HG02588 (cell line): ENCODE measurements around the gene SHCBP1L.

ENCODE experiments used
- ATAC-seq: cut with Tn5 transposase; IDR thresholded peaks from one replicate; pipeline ENCODE4 v1.9.1; 2021; ENCODE audit warnings: mild to moderate bottlenecking, moderate library complexity; ENCODE audit not compliant: unreplicated experiment

Gene SHCBP1L

DNA sequence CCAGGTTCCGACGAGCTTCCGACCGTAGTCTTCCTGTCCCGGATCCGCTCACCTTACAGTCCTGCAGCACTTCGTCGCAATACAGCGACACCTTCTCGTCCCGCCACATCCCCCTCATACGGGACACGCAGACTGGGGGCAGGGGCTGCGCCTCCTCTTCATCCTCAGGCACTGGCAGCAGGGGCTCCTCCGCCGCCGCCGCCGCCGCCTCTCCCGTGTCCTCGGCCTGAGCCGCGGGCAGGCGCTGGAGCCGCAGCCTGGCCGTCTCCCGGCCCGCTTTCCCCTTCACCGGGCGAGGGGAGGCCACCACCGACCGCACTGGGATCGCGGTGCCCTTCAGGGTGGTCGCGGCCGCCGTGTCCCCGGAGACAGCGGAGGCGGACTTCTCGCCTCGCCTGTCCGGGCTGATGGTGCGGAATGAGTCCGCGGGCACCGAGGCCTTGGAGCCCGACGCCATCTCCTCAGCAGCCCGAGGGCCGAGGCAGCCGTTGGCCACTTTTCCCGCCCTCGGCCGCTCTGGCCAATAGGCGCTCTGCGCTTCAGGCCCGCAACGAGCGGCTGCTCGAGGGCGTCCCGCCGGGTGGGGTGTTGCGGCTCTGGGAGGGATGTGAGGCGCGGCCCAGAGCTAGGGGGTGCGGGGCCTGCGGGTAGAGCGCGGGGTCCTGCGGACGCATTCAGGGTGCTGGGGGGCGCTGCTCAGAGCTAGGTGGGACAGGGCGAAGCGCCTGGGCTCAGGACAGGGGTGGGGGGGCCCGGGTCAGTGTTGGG is at the start of gene SHCBP1L:
SHCBP1L (minus strand) TSS at position 490 of the 768 bp plus-strand sequence; CDS start at position 457, 33 bp downstream.
- no peak for ATAC-seq

DNA sequence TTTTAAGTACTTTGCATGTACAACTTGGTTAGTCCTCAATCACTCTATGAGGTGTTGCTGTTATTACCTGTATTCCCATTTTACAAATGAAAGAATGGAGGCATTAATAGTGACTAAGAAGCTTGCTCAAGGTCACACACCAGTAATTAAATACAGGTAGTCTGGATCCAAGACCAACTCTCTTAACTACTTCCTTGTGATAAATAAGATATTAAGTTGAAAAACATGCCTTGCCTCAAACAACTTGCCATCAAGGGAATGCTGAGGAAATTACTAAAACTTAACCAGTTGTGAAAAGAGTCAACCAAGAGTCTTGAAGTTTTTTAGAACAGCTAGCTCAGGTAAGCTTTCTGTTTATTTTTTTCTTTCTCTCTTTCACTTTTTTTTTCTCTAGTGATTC is 49.3 kb upstream of the SHCBP1L start:
- ATAC-seq = no peak

DNA sequence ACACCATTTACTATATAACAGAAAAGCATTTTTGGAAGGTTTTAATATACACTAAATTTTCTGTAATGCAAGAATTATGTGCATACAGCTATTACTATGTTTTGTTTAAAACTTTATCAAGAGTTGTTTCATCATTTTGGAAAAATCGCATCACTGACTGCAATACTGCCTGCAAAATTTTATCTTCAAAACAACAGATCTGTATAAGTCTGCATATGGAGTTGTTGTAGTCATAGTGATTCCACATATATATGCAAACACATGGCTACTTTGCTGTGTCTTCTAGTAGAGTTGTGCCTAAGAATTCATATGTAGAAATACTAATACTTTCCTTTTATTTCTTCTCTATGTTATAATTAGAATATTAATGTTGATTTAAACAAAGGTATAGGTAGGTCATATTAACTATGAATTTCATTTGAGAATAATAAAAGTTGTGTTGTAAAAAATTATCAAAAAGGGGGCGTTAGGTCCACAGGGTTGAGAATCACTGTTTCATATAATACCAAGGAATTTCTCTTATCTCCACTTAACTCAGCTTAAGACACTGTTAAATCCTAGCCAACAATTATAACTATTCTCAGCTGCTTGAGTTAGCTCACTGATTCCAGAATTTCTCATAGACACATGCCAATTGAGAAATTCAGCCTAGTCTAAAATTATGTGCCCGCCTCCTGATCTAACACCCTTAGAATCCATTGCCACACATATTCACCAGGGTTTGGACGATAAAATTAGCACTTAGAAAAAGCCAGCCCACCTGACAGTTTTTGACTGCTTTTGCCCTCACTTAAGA is 47.4 kb upstream of the SHCBP1L start:
- ATAC-seq = no peak

DNA sequence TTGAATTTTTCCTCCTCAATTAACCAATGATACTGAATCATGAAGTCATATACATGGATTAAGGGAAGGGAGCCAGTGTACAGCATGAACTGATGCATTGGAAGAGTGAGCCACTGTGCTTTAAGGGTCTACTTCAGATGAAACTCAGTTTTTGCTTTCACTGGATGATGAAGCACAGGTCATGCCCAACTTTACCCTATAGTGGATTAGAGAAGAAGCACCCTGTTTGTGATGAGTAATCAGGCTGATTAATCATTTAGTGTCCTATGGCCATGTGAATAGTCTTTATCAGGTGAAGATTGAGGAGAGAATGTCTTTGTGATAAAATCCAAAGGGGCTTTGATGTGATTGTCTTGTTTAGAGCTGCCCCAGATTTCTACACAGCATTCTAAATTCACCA is 45.5 kb upstream of the SHCBP1L start:
- ATAC-seq = no peak

DNA sequence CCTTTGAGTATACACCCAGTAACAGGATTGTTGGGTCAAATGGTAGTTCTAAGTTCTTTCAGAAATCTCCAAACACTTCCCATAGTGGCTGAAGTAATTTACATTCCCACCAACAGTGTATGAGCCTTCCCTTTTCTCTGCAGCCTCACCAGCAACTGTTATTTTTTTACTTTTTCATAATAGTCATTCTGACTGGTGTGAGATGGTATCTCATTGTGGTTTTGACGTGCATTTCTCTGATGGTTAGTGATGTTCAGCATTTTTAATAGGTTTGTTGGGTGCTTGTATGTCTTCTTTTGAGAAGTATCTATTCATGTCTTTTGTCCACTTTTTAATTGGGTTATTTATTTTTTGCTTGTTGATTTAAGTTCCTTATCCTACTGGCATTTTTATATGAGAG is 43.9 kb upstream of the SHCBP1L start:
- ATAC-seq = no peak

DNA sequence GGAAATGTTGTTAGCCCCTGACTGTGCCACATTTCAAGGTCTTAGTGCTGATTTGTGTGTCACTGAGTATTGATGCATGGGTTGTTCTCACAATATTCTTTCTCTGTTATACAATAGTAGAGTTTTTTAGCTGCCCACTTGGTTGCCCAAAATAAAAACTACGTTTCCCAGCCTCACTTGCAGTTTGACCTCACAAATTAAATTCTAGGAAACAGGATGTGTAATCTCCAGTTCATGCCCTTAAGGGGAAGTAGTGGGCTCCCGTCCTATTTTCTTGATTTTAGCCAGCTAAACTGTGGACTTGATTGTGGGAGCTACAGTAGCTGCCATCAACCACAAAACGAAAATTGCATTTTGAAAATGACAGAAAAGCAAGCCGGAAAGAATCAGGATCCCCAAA is 42.9 kb upstream of the SHCBP1L start:
- no peak for ATAC-seq

DNA sequence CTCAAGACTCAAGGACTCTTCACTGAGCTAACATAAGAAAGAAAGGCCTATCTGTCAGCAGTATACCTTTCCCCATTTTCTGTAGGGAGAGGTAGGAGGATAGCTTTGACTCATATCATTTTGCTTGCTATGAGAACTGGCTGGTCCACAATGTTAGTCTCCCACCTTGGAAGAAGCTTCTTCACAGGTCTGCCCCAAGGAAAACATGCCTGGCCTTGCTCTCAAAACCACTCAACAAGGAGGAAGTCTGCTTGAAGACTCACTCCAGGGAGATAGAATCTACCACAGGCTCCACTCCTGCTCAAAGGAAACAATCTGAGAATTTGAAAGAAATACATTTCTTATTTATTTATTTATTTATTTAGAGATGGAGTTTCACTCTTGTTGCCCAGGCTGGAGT is 40.8 kb upstream of the SHCBP1L start:
- ATAC-seq = no peak

DNA sequence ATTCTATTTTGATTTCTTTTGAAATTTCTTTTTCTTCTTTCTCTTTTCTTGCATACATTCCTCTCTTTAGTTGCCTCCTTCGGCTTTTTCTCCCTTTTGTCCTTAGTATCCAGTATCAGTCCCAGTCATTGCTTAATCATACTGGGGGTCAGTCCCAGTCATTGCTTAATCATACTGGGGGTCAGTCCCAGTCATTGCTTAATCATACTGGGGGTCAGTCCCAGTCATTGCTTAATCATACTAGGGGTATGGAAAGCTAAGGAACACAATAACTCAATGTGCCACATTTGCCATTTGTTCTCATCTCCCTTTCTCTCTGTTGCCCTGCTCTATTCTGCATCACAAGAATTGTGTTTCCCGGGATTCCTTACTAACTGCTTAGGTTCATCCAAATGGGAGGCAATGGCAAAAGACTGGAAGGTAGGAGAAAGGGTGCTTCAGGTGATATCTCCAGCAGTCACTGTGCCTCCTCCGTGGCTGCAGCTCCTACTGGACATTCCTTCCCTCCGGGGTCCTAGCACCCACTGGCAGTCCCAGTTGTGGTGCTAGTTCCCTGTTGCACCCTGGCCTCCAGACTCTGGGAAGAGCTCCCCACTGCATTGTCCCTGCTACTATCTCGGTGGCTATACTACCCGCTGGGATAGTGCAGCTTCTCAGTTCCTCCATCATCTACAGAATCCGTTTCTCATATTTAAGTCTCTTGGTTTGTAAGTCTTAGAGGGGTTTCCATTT is 37.6 kb upstream of the SHCBP1L start:
- ATAC-seq = no peak

DNA sequence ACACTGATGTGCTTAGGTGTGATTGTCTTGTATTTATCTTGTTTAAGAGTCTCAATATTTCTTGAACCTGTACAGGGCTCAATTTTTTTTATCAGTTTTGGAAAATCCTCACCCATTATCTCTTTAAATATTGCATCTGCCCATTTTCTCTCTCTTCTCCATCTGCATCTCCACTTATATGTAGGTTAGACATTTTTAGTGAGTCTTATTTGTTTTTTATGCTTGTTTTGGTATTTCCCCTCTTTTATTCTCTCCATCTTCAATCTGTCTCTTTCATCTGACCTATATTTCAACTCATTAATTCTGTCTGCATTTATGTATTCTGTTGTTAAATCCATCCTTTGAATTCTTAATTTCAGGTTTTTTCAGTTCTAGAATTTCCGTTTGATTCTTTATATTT is 32.9 kb upstream of the SHCBP1L start:
- ATAC-seq = no peak

DNA sequence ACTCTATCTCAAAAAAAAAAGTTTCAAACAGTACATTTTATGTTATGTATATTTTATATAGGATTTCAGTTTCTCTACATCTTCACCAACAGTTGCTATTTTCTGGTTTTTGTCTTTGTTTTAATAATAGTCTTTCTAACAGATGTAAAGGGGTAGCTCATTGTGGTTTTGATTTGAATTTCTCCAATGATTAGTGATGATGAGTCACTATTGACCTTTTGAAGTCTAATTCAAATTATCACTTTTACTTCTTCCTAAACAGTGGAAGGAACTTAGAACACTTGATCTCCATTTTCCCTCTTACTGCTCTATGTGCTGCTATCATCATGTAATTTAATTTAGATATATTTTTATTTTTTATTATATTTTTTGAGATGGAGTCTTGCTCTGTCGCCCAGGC is 31.7 kb upstream of the SHCBP1L start:
- no peak for ATAC-seq

DNA sequence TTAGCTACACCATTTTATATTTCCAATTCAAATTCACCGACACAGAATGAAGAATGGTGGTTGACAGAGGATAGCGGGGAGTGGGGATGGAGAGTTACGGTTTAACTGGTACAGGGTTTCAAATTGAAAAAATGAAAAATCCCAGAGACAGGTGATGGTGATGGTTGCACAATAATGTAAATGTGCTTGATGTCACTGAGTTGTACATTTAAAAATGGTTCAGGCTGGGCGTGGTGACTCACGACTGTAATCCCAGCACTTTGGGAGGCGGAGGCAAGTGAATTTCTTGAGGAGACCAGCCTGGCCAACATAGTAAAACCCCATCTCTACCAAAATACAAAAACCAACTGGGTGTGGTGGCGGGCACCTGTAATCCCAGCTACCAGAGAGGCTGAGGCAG is 31.2 kb upstream of the SHCBP1L start:
- no peak for ATAC-seq

DNA sequence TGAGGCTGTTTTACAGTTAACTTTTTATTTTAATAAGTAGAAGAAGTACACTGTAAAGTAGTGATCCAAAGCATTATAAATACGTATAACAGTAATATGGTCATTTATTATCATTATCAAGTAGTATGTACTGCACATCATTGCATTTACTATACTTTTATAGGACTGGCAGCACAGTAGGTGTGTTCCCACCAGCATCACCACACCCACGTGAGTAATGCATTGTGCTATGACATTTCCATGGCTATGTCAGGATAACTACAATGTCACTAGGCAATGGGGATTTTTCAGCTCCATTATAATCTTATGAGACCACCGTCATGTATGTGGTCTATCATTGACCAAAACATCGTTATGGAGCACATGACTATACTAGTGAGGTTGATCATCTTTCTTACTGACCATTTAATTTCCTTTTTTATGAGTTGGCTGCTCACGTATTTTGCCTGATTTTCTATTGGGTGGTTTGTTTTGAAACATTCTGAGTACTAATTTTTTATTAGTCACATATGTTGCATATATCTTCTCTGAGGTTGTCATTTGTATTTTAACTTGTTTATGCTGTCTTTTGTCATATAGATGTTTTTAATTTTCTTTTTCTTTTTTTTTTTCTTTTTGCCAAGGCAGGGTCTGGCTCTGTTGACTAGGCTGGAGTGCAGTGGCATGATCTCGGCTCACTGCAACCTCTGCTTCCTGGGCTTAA is 25.3 kb upstream of the SHCBP1L start:
- no peak for ATAC-seq

DNA sequence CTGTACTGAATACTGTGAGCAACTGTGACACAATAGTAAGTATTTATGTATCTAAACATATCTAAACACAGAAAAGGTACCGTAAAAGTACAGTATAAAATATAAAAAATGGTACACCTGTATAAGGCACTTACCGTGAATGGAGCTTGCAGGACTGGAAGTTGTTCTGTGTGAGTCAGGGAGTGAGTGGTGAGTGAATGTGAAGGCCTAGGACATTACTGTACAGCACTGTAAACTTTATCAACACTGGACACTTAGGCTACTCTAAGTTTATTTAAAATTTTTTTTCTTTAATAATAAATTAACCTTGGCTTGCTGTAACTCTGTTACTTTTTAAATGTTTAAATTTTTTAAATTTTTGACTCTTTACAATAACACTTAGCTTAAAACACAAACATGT is 24.5 kb upstream of the SHCBP1L start:
- no peak for ATAC-seq

DNA sequence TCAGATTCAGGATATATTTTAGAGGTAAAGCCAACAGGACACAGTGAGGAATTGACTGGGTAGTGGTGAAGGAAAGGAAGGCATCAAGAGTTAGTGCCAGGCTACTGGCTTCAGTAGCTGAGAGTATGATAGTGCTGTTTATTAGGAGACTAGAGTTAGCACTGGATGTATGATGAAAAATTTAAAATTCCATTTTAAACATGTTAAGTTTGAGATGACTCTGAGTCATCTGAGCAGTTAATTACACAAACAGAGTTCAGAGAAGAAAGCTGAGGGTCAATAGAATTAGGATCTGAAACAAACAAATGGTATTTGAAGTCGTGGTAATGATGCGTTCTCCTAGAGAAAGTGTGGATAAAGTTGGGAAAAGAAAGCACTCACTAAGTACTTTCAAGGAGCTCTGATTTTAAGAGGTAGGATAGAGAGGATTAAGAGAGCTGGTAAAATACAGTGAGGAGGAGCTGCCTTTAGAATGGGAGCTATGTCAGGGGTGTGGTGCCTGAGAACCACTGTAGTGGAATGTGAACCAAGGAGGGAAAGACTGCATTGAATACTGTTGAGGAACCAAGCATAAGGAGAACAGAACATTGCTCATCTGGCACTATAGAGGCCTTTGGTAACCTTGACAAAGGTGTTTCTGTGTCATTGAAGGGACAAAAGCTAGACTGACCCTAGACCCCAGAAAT is 21.7 kb upstream of the SHCBP1L start:
- no peak for ATAC-seq

DNA sequence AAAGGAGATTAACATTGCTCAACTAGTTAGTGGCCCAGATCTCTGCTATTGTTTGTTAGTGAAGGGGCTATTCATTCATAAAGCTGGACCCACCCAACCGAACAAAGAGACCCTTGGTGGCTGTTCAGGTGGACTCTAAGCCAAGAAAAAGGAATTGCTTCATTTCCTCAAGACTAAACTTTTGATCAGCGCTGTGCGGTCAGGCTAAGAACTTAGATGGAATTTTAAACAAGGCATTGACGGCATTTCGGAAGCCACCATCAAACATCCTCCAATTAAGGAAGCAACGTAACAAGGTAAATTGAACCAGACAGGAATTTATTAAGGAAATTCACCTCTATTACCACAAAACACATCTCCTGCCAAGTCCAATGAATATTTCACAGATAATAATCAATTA is 19.9 kb upstream of the SHCBP1L start:
- ATAC-seq = no peak

DNA sequence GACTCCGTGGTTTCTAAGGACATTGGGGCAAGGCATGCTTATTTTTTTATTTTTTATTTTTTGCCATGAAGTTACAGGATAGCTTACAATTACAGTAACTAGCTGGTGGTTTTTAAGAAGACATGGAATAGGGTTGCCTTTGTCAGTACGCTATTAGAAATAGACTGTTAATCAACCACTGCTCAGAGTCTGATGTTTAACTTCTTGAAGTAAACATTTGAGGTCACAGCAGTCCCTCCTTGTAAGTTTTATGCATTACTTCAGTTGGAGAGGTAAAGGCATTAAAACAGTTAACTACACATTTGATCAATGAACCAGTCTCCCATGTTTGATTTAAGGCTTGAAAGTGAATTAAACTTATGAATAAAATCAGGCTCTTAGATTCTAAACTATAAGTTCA is 19.3 kb upstream of the SHCBP1L start:
- no peak for ATAC-seq

DNA sequence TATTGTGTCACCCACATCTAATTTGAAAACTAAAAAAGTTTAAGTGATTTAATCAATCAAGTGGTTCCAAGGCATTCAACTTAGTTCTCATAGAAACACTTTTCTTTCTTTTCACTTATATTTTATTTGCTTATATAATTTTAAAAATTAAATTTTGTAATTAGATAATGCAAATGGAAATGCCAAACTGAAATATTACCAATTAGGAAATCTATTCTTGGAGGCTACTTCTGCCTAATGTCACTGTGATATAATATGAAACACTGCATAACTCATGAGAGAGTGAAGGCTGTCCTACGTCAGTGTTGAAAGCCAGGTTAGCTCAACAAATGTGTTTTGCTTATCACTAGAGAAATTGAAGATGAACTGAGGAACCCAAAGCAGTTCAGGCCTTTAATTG is 18.3 kb upstream of the SHCBP1L start:
- ATAC-seq = no peak

DNA sequence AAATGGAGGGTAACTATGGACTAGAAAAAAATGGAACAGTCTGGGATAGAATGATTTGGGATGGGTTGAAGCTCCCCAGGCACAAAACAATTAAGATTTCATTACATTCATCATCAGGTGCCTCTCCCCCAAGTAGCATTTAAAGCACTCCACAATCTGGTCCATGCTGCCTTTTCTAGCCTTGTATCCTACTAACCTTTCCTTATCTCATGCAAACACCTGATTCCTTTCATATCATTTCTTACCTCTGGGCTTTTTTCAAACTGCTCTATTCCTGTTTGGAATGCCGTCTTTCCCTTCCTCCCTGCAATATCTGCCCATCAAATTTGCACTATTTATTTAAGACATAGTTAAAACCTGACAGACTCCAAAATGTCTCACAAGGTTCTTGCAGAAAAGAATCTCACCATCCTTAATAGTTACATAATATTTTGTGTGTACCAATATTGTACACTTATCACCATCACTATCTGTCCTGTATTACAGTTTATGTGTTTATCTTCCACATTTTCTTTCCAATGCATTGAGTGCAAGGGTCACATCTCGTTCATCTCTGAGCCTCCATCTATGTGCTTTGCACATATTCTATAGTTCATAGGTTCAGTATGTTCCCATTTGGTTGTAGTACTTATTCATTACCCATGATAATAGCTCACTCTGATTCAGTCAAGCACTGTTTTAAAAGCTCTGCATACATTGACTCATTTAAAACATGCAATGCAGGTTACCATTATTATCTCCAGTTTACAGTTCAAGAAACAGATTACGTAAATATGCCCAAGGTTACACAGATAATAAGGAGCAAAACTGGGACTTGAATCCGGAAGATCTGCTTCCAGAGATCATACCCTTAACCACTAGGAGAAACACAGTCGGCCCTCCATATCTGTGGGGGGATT is 16.1 kb upstream of the SHCBP1L start:
- ATAC-seq = no peak

DNA sequence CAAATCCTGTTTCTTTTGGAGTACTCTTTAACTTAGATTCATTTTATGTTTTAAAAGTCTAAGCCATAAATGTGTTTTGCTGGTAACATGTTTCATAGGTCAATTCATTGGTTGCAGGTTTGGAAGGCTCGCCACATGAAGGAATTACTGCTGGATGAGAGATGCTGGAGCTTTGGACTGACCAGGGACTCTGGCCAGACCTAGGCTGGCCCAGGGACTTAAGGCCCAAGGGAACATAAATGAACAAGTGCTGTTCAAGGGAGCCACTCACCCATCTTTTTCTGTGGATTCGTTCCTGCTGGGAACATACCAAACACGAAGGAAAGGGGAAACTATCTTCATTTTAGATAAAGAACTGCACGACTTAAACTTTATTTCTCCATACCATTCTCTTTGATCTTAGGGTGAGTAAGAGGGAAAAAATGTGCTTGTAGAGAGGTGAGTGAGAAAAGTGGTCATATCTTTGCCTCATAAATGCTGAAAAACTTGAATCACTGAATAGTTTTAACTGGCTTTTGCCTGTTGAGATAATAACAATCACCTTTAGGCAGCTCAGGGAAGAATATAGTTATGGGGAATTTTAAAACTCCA is 15.3 kb upstream of the SHCBP1L start:
- no peak for ATAC-seq
